Ramos (cell line): Measurements from ENCODE around the gene SCAI.
"Not testable (repeated sequence)": the region's sequence is repeated elsewhere in the genome, so short reads cannot be mapped to it uniquely, and the experiment has no call there.

ENCODE experiments used
- in situ Hi-C: fragments of 300-500 bp; cut with MboI; formaldehyde crosslinking; loops from one replicate; pipeline ENCODE4 v1.14.3; 2022; ENCODE audit warnings: low sequenced_read_pairs; ENCODE audit not compliant: unreplicated experiment

Gene SCAI

DNA sequence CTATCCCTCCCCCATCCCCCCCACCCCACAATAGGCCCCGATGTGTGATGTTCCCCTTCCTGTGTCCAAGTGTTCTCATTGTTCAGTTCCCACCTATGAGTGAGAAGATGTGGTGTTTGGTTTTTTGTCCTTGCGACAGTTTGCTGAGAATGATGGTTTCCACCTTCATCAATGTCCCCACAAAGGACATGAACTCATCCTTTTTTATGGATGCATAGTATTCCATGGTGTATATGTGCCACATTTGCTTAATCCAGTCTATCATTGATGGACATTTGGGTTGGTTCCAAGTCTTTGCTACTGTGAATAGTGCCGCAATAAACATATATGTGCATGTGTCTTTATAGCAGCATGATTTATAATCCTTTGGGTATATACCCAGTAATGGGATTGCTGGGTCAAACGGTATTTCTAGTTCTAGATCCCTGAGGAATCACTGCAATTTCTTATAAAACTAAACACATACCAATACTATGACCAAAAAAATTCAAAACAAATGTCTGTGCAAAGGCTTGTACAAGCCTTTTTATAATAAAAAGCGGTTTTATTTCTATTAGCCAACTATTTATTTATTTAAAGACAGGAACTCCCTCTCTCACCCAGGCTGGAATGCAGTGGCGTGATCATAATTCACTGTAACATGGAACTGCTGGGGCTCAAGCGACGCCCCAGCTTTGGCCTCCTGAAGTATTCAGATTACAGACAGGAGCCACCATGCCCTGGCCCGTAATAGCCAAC lies 183.5 kb downstream of the SCAI start:
- in situ Hi-C loops = not testable (repeated sequence)

DNA sequence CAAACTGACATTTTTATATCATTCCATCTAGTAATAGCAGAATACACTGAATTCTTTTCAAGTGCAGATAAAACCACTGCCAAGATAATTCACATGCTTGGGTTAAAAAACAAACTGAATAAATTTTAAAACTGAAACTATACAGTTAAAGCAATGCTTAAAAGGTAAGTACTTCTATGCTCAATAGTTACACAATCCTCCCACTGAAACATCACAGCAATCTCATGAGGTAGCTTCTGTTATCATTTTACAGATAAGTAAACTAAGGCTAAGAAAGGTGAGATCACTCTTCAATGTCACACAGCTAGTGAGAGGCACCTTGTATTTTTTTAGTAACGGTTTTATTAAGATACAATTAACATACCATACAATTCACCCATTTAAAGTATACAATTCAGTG lies 189.1 kb downstream of the SCAI start:
- in situ Hi-C loops = no loop called here

DNA sequence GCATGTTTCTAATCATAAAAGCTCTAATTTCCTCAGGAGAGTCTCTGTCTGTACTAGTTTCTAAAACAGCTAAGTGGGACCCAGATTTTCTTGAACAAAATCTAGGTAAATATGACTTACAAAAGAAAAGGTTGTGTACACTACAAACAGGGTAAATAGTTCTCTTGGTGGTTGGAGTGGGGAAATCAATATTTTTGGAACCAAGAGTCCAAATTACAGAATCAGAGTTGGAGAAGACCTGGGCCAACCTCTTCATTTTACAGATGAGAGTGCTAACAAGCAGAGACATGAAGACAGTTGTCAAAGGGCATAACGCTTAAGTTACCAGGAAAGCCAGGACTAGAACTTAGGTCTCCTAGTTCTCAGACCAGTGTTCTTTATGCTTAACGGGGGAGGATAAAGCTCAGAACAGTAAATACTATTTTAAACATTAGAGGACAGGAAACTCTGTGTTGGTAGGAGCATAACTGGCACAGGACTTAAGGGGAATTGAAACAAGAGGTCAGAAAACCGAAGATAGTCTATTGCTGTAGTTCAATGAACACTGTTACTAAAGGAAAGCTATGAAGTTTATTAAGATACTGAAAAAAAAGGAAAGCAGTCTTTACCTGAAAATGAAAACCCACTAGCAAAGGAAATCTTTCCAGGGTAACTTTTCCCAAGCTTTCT lies 193.1 kb downstream of the SCAI start:
- in situ Hi-C loops = no loop called here

DNA sequence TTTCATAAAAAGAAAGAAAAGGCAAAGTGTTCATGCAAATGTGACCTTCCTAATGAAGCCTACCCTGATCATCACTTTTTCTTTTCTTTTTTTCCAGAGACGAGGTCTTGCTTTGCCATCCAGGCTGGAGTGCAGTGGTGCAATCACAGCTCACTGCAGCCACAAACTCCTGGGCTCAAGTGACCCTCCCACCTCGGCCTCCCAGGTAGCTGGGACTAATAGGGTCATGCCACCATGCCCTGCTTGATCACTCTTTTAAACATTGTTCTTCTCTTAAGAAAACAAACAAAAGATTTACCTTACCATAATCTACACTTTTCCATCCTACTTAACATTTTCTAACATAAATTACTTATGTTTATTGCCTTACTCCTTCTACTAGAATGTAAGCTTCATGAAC lies 193.9 kb downstream of the SCAI start:
- in situ Hi-C loops = no loop called here

DNA sequence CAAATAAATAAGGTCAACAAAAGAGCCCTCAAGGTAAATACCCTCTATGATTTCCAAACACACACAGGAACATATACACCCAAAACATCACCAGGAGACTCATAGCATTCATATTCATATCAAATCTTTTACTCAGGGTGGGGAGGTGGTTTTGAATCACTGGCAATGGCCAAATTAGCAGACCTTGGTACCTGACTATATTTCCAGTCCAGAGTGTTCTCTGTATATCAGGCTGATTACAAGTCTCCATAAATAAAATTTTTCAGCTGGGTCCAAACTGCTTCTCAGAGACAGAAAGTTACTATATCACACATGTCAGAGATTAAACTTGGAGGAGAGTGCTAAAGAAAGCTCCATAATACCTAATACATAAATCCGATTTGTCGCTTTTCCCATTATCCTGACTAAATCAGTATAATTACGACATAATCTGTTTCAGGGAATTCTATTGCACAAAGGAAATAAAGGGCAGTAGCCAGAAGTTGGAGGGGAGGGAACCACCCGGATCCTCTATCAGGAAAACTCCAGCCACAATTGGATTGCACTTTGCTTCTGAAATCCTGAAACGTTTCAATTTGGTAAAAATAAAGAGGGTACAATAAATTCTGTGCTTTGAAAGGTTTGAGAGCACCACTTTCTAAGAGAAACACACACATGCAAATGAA lies 195.5 kb downstream of the SCAI start:
- in situ Hi-C loops = no loop called here

DNA sequence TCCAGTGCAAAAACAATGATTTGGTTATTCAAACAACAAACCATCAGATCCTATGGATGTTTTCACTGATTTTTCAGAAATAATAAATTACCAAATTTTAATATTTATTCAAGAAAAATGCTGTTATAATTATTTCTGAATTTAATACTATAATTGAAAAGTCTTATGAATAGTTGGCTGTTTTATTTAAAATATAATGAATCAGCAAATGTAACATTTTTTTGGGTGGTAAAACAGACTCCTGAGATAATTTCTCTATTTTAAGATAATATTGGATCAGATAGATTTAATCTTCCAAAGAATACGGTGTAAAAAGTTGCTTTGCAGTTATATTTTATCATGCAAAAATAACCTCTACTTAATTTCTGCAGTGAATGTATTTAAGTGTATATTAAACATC lies 197.2 kb downstream of the SCAI start:
- in situ Hi-C loops = no loop called here

DNA sequence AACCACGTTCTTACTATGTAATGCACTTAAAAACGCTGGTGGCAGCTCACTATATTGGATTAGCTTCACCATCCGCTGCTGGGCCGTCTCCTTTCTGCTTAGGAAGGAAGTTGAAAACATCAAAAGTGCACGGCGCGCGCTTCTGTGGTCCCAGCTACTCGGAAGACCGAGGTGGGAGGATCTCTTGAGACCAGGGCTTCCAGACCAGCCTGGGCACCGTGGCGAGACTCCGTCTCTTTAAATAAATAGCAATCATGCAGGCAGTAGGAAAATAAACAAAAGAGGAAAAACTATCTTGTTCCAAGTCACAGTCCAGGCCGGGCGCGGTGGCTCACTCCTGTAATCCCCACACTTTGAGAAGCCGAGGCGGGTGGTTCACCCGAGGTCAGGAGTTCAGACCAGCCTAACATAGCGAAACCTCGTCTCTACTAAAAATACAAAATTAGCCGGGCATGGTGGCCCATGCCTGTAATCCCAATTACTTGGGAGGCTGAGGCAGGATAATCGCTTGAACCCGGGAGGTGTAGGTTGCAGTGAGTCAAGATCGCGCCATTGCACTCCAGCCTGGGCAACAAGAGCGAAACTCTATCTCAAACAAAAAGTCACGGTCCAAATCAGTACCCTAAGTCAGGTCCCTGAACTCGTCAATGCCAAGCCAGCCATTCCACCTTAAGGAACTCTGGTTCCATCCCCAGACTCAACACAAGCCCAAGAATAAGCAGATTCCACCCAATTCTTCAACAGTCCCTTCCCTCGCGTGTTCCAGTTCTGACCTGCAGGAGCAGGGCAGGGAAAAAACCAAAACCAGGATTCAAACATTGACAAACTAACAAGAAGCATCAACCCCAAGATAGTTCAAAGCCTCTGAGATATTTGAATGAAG lies 201.4 kb downstream of the SCAI start:
- in situ Hi-C loops = no loop called here

DNA sequence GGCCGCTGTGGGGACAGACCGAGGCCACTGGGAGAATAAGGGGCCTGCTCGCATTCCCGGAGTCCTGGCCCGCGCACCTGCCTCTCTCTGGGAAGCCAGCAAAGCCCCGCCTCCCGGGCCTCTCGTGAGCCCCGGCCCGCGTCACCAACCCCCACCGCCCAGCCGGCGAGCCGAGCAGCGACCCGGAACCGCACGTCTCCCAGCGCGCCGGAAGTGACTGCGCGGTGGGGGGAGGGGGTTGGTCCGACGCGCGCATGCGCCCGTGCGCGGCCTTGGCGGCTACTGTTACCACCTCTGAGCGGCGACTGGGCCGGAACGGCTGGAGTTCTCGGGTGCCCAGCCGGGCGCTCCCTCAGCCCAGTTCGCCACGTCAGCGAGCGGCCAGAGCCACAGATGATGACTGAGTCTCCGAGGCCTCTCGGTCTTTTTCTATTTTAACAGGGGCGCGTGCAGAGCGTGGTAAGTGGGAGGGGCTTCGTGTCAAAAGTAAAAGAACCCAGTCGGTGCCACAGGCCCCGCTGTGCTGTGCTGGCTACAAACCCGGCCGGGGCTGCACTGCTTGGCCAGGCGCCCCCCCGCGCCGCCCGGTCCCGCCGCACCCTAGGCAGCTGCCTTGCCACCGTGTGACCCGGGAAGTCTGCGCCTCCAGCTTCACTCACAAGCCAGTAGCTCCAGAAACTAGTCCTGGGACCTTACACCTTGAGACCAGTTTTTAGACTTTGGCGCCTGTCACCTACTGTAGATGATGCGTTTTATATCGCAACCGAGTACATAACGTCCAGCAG lies 202.2 kb downstream of the SCAI start, which contains the start of gene GOLGA1:
Gene GOLGA1, minus strand, starts transcription at position 190 of the 785 bp plus-strand sequence. CDS start 2,372 bp downstream, outside the sequence.
- in situ Hi-C loops = no loop called here

DNA sequence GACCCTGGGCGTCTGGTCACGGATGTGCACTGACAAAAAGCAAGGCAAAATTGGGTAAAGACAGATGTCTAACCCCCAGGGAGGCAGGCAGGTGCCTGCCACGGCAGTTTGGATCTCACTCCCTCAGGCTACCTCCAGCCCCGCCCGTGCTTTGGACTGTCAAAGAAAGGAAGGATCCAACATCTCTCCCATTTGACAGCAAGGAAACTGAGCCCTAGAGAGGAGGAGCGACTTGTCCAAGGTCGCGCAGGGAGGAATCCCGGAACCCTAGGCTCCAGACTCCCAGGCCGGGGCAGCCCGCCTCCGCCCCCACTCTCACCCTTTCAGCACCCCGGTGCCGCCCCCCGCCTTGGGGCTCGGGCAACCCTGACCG lies 202.8 kb downstream of the SCAI start:
- in situ Hi-C loops = no loop called here

DNA sequence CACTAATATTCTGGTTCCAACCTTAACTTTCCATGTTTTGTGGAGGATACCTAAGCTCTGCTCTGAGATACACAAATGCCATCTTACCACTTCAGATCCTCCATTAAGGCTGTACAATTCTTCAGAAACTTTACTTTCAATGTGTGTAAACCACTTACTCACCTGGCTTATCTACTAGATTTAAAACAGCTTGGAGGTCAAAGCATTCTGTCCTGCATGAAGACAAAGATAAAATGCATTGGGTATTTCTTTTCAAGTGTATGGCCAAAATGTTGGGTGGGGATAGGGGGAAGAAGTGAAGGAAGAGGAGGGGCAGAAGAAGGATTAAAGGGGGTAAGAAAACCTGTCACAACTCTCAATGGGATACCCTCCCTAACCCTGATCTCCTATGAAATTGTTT lies 203.4 kb downstream of the SCAI start:
- in situ Hi-C loops = no loop called here

DNA sequence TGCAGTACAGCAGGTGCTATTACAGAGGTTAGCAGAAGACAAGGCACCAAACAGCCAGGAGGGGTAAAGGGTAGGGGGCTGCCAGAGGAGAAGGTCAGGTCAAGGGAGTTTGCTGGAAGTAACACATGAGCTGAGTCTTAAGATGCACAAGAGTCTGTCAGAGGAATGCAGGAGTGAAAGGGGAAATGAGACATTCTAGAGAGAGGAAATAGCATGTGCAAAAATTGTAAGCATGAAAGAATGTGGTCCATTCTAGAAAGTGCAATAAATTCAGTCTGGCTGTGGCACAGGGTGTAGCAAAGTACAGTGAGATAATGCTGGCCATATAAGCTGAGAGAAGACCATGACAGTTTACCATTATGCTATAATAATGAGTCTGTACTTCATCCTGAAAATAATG lies 209.0 kb downstream of the SCAI start:
- in situ Hi-C loops = no loop called here

DNA sequence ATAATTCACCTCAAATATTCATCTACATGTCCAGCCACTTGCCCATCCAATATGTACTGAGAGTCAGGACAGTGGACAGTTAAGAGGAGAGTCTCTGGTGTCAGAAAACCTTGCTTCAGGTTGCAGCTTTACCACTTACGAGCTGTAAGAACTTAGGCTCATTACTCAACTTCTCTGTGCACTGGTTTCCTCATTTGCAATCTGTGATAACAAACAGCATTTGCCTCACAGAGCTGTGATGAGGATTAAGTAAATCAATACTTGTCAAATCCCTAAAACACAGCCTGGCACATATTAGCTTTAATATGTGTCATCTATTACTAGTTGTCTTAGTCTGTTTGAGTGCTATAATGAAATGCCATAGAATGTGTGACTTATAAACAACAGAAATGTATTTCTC lies 211.0 kb downstream of the SCAI start:
- in situ Hi-C loops = no loop called here

DNA sequence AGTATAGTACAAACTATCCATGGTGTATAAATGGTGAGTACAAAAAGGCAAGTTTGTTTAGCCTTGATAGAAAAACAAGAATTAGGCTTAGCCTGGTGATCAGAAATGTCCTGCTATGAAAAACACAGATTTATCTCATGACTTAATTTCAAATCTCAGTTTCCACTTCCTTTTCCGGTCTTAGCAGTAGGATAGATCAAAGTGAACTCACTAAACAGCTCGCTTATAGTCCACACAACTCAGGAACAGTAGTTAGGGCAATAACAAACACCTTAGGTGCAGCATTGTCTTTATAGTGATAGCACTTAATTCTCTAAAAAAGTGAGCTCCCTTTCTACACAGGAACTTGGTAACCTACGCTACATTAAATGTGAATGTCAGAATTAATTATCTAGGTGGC lies 213.9 kb downstream of the SCAI start:
- in situ Hi-C loops = no loop called here

DNA sequence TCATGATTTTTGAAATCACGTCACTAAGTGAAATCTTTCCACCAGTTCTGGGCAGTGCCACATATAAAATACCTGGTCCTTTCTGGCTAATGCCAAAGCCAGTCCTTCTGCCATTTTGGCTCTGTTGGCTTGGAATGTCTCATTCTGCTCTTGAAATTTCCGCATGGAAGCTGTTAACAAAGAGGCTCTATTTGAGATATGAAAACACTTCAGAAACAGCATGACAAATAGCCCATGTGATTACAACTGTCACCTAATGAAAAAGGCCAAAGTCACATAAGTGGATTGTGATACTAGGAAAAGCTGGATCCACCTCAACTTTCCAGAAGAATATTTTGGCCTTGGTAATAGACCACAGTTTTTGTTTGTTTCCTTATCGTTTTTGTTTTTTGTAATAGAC lies 215.2 kb downstream of the SCAI start:
- in situ Hi-C loops = no loop called here

DNA sequence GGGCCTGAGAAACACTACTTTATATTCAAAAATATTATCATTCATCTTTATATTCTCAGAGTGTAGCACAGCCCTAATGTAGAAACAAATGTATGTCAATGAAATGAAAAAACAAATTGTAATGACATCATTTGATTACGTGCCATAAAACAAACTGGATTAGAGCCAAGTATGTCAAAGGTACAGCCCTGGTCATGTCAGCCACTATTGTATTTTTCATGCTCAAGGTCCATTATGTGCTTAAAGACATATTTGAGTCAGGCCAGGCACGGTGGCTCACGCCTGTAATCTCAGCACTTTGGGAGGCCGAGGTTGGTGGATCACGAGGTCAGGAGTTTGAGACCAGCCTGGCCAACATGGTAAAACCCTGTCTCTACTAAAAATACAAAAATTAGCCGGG lies 222.9 kb downstream of the SCAI start:
- in situ Hi-C loops = not testable (repeated sequence)

DNA sequence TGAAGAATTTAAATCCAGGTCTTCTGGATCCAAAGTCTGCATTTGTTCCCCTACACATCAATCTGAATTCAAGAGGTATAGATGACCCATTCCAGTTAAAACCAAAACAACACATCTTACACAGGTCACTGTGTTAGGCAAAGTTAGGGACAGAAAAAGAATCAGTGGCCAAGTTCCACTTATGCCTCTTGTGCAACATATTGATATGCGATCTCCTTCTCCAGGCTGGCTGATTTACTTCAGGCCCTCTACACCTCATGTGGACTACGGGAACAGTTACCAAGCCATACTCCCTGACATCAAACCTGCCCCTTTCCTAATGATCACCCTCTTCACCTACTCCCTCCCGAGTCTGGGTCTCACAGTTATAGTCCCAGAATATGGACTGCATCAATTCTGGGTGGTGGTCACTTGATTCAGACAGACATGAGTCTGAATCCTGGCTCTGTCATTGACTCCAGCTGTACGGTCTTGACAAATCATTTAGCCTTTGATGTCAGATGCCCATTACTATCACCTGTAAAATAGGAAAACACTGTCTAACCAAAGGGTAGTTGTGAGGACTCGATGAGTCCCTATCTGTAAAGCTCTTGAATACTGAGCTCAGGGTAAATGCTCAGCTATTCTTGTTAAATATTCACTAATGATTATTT lies 228.4 kb downstream of the SCAI start:
- in situ Hi-C loops = no loop called here

DNA sequence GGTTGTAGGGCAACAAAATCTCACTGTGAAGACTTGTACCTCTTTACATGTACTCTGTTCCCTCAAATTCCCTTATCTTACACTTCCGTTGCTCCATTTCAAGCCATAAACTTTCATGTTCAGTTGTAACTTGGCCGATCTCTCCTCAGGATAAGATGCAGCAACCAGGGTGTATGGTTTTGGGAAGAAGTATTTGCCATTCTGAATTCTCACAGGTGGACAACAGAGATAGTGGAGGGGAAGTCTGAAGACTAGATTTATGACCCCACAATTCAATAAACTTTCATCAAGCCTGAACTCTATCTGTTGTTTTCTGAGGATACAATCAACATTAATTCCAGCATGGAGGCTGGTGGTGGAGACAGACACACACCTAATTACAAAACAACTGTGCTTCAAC lies 229.9 kb downstream of the SCAI start:
- in situ Hi-C loops = no loop called here

DNA sequence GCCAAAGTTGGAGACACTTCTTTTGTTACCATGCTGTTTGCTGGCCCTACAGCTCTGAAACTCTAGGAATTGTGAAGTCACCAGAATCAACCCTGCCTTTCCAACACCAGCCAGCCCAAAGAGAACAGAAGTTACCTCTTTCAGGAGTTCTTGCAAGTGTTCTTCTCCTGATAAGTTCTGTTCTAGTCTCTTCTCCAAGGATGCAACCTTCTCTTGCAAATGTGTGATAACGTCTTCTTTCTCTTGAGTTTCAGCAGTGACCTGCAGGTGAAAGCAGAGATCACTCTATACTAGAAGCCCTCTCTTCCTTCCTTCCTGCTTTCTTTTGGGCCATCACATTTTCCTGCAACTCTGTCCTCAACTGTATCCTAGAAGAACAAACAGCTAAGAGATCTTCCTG lies 231.6 kb downstream of the SCAI start:
- in situ Hi-C loops = no loop called here

DNA sequence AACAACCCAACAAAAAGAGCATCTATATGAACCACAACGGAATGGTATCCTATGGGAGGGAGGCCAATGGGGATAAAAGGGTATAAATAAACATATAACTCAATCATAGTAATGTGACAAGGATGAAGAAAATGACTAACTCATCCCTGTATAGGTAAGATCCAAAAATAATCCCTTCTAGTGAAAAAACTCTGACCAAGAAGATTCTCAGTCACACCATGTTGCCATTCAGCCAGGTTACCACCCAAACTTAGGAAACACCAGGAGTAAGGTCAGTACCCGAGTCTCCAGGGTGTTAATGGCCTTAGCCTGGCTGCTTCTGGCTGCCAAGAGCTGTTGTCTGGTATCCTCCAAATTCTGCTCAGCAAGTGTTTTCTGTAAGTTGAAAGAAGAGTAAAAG lies 235.2 kb downstream of the SCAI start:
- in situ Hi-C loops = no loop called here
